Peyer's patch (tissue), 4 donors: ENCODE data around the gene SIT1. TPM values are rescaled to one million over a fixed set of nuclear protein-coding genes. Genes with fewer than 3 reads are reported as not detected.

Experiments
- DNase-seq, 3 donors: peaks; one replicate each; pipeline ENCODE4 v3.0.0-alpha.2; 2017 to 2019
- H3K27ac ChIP-seq, 4 donors: fragments of 200-600 bp; sonication (generic); one replicate each; pipeline ENCODE4 v1.5.1; 2016 to 2019
- H3K27me3 ChIP-seq, 2 donors: fragments of 200-600 bp; sonication (generic); one replicate each; pipeline ENCODE4 v1.5.1; 2019
- H3K36me3 ChIP-seq, 3 donors: fragments of 200-600 bp; sonication (generic); one replicate each; pipeline ENCODE4 v1.5.1; 2016 to 2019
- H3K4me1 ChIP-seq, 4 donors: fragments of 200-600 bp; sonication (generic); one replicate each; pipeline ENCODE4 v1.5.1; 2016 to 2019
- H3K4me3 ChIP-seq, 4 donors: fragments of 200-600 bp; sonication (generic); 1 replicate in 3 of 4; 2 replicates in 1 of 4; pipeline ENCODE4 v1.5.1; 2016 to 2019; ENCODE audit warnings: mild to moderate bottlenecking in 1 of 4
- H3K9me3 ChIP-seq, 4 donors: fragments of 200-600 bp; sonication (generic); one replicate each; pipeline ENCODE4 v1.5.1; 2016 to 2019; ENCODE audit warnings: mild to moderate bottlenecking in 1 of 4
- POLR2A ChIP-seq, 2 donors: fragments of 450-650 bp; IDR thresholded peaks; one replicate each; pipeline ENCODE4 v1.5.1; 2017; ENCODE audit warnings: antibody characterized with exemption in 2 of 2, mild to moderate bottlenecking in 2 of 2, moderate library complexity in 2 of 2
- total RNA-seq, 4 donors: library from RNA; depleted of rRNA; stranded (reverse); fragments of >200 nt; gene quantifications; one replicate each; pipeline ENCODE4 v1.1.0, GENCODE V29; 2016
- TF ChIP-seq, protein P1 (sequence below), 6 experiments: fragments of 450-650 bp in 4 of 6; fragments of 200-600 bp in 2 of 6; sonication (generic) in 1 of 6; IDR thresholded peaks; one replicate each; pipeline ENCODE4 v1.5.1; 2017 to 2019; ENCODE audit warnings: antibody characterized with exemption in 6 of 6, mild to moderate bottlenecking in 3 of 6, moderate library complexity in 1 of 6

Gene SIT1
- total RNA-seq, 4 donors from 2014 or later: 2.4 TPM; not detected in 3

GRCh38 chr9:35686222-35687203 is 35.8 kb upstream of the SIT1 start:
- TF ChIP-seq, protein P1, sequence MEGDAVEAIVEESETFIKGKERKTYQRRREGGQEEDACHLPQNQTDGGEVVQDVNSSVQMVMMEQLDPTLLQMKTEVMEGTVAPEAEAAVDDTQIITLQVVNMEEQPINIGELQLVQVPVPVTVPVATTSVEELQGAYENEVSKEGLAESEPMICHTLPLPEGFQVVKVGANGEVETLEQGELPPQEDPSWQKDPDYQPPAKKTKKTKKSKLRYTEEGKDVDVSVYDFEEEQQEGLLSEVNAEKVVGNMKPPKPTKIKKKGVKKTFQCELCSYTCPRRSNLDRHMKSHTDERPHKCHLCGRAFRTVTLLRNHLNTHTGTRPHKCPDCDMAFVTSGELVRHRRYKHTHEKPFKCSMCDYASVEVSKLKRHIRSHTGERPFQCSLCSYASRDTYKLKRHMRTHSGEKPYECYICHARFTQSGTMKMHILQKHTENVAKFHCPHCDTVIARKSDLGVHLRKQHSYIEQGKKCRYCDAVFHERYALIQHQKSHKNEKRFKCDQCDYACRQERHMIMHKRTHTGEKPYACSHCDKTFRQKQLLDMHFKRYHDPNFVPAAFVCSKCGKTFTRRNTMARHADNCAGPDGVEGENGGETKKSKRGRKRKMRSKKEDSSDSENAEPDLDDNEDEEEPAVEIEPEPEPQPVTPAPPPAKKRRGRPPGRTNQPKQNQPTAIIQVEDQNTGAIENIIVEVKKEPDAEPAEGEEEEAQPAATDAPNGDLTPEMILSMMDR (IDR thresholded peaks at IDR 0.05): no peak
- no peak for TF ChIP-seq POLR2A (IDR thresholded peaks at IDR 0.05)
- Histone ChIP-seq H3K9me3 (no peaks in the 10 kb centered on the region), H3K27ac (peak overlapping the region in 1 of 4 donors; percentile 89), H3K4me3 (peak overlapping the region in 1 of 4 donors; percentile 69), H3K4me1 (peaks cover 0 to 23% (median 0%) of the 10 kb centered on the region in 4 donors), H3K36me3 (peaks cover 0 to 8% (median 0%) of the 10 kb centered on the region in 3 donors), H3K27me3 (no peaks in the 10 kb centered on the region)
- no peak for DNase-seq

GRCh38 chr9:35685506-35685905 is 34.8 kb upstream of the SIT1 start:
- TF ChIP-seq, protein P1 (IDR thresholded peaks at IDR 0.05): no peak
- TF ChIP-seq POLR2A (IDR thresholded peaks at IDR 0.05): no peak
- H3K4me1 ChIP-seq: peaks cover 0 to 22% (median 0%) of the 10 kb centered on the region in 4 donors
- no peaks in the 10 kb centered on the region for H3K27me3 ChIP-seq
- H3K9me3 ChIP-seq: no peaks in the 10 kb centered on the region
- DNase-seq: no peak
- H3K27ac ChIP-seq: peak overlapping the region in 1 of 4 donors; percentile 1
- H3K36me3 ChIP-seq: peaks cover 0 to 8% (median 0%) of the 10 kb centered on the region in 3 donors
- peak overlapping the region in 1 of 4 donors; percentile 69 for H3K4me3 ChIP-seq

GRCh38 chr9:35684921-35685320 is 34.2 kb upstream of the SIT1 start:
- no peak for DNase-seq
- Histone ChIP-seq H3K27me3 (no peaks in the 10 kb centered on the region), H3K4me3 (peak overlapping the region in 1 of 4 donors; percentile 69), H3K4me1 (peaks cover 0 to 16% (median 0%) of the 10 kb centered on the region in 4 donors), H3K9me3 (no peaks in the 10 kb centered on the region), H3K36me3 (peaks cover 0 to 8% (median 0%) of the 10 kb centered on the region in 3 donors), H3K27ac (peak overlapping the region in 1 of 4 donors; percentile 5)
- TF ChIP-seq POLR2A (IDR thresholded peaks at IDR 0.05): no peak
- TF ChIP-seq, protein P1 (IDR thresholded peaks at IDR 0.05): no peak

DNA sequence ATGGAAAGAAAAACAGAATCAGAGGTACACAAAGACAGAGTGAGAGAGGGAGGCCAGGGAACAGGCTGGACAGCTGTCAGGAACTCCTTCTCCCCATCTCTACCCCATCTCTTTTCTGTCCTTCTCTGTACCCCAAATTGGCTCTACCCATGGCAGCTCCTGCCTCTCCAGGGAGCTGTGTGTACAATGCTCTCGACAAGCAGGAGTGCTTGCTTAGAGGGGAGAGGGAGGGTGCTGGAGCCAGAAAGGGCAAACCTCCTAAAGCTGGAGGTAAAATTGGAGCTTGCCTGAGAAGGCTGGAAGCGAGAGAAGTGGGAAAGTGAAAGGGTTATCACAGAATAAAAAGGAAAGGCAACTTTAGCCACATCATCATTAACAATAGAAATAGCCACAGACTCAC is 32.6 kb upstream of the SIT1 start:
- Histone ChIP-seq H3K36me3 (peaks cover 0 to 8% (median 0%) of the 10 kb centered on the region in 3 donors), H3K4me1 (peaks cover 0 to 3% (median 0%) of the 10 kb centered on the region in 4 donors), H3K27me3 (no peaks in the 10 kb centered on the region), H3K4me3 (no peak overlapping the region), H3K27ac (peak overlapping the region in 1 of 4 donors; percentile 5), H3K9me3 (no peaks in the 10 kb centered on the region)
- TF ChIP-seq, protein P1 (IDR thresholded peaks at IDR 0.05): no peak
- TF ChIP-seq POLR2A (IDR thresholded peaks at IDR 0.05): no peak
- no peak for DNase-seq

GRCh38 chr9:35682520-35683315 is 32.0 kb upstream of the SIT1 start:
- no peaks in the 10 kb centered on the region for H3K9me3 ChIP-seq
- DNase-seq: no peak
- H3K27me3 ChIP-seq: no peaks in the 10 kb centered on the region
- H3K4me3 ChIP-seq: no peak overlapping the region
- no peaks in the 10 kb centered on the region for H3K4me1 ChIP-seq
- H3K27ac ChIP-seq: peak overlapping the region in 1 of 4 donors; percentile 28
- no peak for TF ChIP-seq POLR2A (IDR thresholded peaks at IDR 0.05)
- TF ChIP-seq, protein P1 (IDR thresholded peaks at IDR 0.05): no peak
- H3K36me3 ChIP-seq: peaks cover 0 to 8% (median 0%) of the 10 kb centered on the region in 3 donors
